HG03439 (cell line): ENCODE data around the gene SPAG9.
"Not testable (repeated sequence)": the region's sequence is repeated elsewhere in the genome, so short reads cannot be mapped to it uniquely, and the experiment has no call there.

Source experiments
- ATAC-seq: cut with Tn5 transposase; IDR thresholded peaks from one replicate; pipeline ENCODE4 v1.9.1; 2021; ENCODE audit warnings: mild to moderate bottlenecking, moderate library complexity; ENCODE audit not compliant: unreplicated experiment

Gene SPAG9

GRCh38 chr17:51087072-51087757 lies 33.5 kb downstream of the SPAG9 start:
- no peak for ATAC-seq

GRCh38 chr17:51085150-51085805 lies 35.4 kb downstream of the SPAG9 start:
- ATAC-seq = no peak

GRCh38 chr17:51083981-51084380 lies 36.7 kb downstream of the SPAG9 start:
- ATAC-seq = no peak

DNA sequence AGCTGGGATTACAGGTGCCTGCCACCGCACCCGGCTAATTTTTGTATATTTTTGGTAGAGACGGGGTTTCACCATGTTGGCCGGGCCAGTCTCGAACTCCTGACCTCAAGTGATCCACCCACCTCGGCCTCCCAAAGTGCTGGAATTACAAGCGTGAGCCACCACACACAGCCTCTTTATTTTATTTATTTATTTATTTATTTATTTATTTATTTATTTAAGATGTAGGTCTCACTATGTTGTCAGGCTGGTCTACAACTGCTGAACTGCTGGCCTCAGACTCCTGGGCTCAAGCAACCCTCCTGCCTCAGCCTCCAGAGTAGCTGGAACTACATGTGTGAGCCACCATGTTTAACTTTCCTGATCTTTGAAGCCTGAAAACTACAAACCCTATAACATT lies 37.3 kb downstream of the SPAG9 start:
- ATAC-seq = not testable (repeated sequence)

DNA sequence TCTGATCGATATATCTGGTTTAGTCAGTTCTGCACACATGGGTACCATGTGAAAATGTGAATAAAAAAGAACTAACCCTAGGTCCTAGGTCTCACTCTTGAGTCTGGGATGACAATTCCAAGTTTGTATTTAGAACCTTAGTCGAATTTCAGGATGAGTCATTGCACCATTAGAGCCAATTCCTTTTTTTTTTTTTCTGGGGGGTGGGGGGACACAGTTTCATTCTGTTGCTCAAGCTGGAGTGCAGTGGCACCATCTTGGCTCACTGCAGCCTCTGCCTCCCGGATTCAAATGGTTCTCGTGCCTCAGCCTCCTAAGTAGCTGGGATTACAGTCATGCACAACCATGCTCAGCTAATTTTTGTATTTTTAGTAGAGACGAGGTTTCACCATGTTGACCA lies 41.6 kb downstream of the SPAG9 start:
- no peak for ATAC-seq

GRCh38 chr17:51078009-51078592 lies 42.6 kb downstream of the SPAG9 start:
- no peak for ATAC-seq

DNA sequence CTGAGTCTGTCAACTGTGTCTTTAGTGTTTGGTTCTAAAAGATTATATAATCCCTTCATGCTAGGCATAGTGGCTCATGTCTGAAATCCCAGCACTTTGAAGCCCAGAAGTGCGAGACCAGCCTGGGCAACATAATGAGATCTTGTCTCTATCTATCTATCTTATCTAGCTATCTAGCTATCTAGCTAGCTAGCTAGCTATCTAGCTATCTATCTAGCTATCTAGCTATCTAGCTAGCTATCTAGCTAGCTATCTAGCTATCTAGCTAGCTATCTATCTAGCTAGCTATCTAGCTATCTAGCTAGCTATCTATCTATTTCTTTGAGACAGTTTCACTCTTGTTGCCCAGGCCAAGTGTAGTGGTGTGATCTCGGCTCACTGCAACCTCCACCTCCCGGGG lies 43.8 kb downstream of the SPAG9 start:
- no peak for ATAC-seq

GRCh38 chr17:51071556-51071955 lies 49.1 kb downstream of the SPAG9 start:
- ATAC-seq = no peak

- ATAC-seq = no peak
These were observed 55.2 kb downstream of the SPAG9 start for GRCh38 chr17:51065466-51065865.

DNA sequence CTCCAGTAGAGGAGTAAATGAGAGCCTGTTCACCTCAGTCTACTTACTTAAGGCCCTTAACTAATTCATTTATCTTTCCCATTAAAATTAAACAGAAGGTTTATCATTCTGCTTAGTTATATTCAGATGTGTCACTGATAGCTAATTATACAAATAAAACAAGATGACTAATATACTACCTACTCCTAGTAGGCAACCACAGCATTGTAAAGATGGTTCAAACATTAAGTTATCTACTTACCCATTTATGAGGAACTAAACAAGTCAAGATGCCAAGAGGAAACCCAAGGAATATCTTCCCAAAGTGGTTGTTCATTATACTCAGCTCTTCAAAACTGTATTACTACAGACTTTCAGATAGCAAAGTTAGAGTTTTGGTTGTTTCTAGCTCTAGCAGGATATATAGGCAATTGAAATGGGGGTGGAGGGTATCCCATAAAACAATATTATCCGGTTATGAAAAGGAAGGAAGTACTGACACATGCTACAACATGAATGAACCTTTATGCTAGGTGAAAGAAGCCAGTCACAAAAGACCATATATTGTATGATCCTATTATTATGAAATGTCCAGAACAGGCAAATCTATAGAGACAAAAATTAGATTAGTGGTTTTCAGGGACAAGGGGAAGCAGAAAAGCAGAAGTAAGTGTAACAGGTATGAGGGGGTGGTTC lies 56.5 kb downstream of the SPAG9 start:
- no peak for ATAC-seq

DNA sequence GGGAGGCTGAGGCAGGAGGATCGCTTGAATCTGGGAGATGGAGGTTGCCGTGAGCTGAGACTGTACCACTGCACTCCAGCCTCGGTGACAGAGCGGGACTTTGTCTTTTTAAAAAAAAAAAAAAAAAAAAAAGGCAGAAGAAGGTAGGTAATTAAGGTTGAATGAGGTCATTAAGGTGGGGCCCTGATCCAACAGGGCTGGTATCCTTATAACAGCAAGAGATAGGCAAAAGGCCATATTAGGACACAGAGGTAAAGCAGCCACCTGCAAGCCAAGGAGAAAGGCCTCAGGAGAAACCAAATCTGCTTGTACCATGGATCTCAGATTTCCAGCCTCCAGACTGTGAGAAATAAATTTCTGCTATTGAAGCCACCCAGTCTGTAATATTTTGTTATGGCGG lies 60.3 kb downstream of the SPAG9 start:
- ATAC-seq = no peak

DNA sequence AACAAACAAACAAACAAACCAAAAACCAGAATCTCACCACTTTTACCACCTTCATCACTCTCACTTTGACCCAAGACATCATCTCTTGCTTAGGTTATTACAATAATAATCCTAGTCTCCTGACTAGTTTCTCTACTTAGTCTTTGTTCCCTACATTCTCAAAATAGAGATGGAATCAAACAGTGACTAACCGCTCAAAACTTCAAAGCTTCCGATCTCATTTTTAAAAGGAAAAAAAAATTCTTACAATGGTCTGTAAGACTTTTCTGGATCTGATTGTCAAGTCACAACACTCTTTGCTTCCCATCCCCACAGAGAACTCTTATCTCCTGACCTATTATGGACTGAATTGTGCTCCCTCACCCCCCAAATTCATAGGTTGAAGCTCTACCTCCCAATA lies 60.9 kb downstream of the SPAG9 start:
- no peak for ATAC-seq

DNA sequence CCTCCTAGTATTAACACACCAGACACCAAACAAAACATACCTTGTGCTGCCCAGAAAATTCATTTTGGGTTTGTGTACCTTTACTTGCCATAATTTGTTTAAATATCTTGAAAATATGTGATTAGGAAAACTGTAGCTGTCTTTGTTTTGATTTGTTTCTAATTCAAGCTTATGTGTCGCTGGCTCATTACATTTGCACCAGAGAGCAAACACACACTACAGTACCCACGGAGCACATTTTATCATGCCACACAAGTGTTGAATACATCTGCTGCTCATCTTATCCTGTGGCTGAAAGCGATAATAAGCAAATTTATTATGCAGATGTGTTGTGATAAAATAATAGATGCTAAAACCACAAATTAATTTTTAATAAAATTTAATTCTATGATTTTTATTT lies 63.1 kb downstream of the SPAG9 start:
- no peak for ATAC-seq

GRCh38 chr17:51056813-51057510 lies 63.7 kb downstream of the SPAG9 start:
- ATAC-seq = no peak

DNA sequence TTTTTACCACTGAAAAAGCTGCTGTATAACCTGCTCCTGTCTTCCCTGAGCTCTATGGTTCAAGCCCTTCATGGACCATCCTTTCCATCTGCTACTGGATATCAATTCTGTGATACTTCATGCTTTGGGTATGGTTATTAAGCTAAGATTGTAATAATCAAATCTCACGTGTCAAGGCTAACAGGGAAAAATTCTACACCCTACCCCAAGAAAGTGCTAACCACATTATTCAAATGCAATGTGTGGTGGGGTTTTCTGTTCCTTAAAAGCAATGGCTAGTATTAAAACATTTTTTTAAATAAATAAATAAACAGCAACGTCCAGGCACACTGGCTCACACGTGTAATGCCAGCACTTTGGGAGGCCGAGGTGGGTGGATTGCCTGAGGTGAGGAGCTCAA lies 65.9 kb downstream of the SPAG9 start:
- ATAC-seq = no peak

DNA sequence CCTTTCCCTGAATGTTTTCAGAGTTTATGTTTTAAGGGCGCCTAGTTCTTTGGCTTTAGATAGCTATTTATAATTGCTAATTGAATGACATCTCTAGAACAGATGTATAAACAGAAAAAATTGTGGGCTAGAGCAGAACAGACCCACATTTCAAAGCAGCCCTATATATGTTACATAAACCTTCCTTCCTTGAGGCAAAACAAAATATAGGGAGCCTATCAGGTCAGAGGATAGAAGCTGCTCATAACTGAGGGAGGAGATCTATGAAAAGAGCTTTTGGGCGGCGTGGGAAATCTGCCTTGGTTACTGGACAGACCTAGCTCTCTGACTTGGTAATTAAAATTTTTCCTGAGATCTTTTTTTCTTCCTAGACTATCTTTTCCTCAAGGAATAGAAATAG lies 68.4 kb downstream of the SPAG9 start:
- ATAC-seq = no peak

- ATAC-seq = peak; percentile 81
These were observed 70.2 kb downstream of the SPAG9 start for GRCh38 chr17:51050291-51051033.

DNA sequence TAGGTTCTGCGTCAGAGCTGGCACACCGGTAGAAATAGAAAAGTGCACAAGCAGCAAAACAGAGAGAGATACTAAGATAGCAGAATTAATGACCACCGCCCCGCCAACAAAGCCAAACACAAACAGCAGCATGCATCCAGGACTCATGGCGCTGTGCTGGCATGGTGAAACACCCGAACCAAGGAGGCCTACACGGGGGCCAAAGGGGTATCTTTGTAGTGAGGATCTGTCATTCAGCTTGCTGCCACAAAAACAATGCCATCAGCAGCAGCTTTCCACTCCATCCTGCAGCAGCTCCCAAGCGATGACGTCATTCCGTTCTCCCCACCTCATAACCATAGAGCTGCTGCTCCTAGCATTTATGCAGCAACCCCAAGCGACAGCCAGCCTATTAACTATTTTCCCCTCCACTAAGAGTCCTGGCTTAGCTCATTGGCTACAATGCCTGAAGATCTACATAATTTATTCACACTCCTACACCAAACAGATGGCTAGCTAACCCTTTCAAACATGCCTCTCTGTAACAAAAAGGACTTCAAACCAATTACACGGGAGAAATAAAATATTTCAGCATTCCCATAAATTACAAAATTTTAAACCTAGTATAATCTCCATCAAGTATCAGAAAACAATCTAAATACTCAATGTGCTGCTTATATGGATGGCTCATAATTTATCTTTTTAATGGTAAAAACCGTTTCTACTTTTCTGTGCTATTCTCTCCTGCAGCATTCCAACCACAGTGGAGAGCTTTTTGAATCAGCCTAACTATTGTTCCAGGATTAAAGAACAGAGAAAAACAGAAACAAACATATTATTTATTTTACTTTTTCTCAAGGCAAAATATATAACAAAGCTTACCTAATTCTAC lies 73.9 kb downstream of the SPAG9 start:
- no peak for ATAC-seq

- no peak for ATAC-seq
These were observed 74.6 kb downstream of the SPAG9 start for GRCh38 chr17:51046046-51046445.

DNA sequence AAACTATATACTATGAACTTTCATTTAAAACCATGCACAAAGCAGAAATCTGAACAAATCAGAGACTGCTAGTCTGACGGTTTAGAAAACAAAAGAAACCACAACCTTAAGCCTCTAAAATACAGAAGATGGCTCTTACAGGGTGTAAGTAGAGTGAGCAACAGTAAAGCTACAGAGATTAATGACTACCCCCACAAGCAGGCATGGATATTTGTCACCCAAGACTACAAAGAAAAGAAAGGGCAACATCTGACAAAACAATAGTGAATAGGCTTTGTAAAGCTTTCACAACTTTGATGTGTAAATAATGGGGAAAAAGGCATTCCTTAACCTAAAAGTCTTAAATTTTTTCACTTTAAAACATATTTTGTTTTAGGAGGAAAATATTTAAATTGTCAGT lies 75.0 kb downstream of the SPAG9 start:
- ATAC-seq = no peak
